Measurements from ENCODE around the gene MYL4.

DNA sequence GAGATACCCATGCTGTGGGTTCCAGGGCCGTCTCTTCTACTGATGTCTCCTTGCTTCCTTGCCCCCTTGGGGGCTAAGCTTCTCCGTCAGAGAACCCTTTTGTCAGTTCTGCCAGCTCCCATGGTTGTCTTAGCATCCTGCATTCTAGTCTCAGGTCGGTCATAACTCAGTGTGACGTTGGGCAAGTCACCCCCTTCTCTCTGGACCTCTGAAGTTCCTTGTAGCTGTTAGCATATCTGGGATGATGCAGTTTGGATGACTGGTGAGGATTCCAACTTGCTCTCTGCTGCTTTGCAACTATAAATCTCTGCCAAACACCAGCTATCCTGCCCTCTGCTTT is 8.9 kb upstream of the MYL4 start:
- TF ChIP-seq, protein P1, sequence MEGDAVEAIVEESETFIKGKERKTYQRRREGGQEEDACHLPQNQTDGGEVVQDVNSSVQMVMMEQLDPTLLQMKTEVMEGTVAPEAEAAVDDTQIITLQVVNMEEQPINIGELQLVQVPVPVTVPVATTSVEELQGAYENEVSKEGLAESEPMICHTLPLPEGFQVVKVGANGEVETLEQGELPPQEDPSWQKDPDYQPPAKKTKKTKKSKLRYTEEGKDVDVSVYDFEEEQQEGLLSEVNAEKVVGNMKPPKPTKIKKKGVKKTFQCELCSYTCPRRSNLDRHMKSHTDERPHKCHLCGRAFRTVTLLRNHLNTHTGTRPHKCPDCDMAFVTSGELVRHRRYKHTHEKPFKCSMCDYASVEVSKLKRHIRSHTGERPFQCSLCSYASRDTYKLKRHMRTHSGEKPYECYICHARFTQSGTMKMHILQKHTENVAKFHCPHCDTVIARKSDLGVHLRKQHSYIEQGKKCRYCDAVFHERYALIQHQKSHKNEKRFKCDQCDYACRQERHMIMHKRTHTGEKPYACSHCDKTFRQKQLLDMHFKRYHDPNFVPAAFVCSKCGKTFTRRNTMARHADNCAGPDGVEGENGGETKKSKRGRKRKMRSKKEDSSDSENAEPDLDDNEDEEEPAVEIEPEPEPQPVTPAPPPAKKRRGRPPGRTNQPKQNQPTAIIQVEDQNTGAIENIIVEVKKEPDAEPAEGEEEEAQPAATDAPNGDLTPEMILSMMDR (conservative IDR thresholded peaks at IDR 0.05): no peak
- no peak for TF ChIP-seq ZFX (IDR thresholded peaks at IDR 0.05)
